Measurements from ENCODE around the gene CCNK.

DNA sequence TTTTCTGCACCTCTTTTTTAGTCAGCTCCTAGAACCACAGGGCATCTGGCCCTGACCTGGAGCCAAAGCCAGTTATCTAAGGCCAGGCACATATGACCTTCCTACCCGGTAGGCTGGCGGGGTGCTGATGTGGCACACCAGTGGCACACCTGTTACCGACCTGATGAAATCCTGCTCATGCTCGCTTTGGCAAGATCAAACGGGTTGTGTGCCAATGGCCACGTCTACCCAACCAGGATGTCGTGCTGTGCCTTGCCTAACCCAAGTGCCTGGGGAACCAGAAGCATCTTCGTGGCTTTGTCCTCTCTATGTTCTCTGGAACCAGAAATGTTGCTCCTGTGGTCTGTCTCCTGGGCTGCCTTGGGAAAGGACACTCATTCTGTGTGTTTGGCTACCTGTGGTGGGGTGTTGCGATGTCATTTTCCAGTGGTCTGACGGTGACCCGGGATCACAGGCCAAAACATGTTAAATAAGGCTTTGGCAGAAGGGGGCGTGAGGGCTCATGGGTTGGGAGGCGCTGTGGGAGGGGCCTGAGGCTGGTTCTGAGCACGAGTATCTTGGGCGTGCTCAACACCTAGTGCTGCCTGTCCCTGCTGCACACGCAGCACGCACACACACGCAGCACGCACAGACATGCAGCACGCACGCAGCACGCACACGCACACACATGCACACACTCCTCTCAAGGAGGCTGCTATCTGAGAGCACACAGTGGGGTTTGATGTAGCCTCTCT lies 27.9 kb downstream of the CCNK start:
- TF ChIP-seq EZH2phosphoT487 (conservative IDR thresholded peaks at IDR 0.05; ENCODE audit: low read length): no peak
- TF ChIP-seq, protein P1, sequence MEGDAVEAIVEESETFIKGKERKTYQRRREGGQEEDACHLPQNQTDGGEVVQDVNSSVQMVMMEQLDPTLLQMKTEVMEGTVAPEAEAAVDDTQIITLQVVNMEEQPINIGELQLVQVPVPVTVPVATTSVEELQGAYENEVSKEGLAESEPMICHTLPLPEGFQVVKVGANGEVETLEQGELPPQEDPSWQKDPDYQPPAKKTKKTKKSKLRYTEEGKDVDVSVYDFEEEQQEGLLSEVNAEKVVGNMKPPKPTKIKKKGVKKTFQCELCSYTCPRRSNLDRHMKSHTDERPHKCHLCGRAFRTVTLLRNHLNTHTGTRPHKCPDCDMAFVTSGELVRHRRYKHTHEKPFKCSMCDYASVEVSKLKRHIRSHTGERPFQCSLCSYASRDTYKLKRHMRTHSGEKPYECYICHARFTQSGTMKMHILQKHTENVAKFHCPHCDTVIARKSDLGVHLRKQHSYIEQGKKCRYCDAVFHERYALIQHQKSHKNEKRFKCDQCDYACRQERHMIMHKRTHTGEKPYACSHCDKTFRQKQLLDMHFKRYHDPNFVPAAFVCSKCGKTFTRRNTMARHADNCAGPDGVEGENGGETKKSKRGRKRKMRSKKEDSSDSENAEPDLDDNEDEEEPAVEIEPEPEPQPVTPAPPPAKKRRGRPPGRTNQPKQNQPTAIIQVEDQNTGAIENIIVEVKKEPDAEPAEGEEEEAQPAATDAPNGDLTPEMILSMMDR (IDR thresholded peaks at IDR 0.05; ENCODE audit: insufficient read depth, low read length, poor library complexity, severe bottlenecking): no peak

Measured in SU-DHL-6 (cell line).